NCI-H2227 treated with DMSO at 0.1 percent for 48 hours (cell line): Measurements from ENCODE around the gene SLC39A10.
"Not testable (repeated sequence)": the region's sequence is repeated elsewhere in the genome, so short reads cannot be mapped to it uniquely, and the experiment has no call there.

ENCODE experiments used
- DNase-seq: peaks from one replicate; lab custom pipeline; 2025; lab: John Stamatoyannopoulos, UW

Gene SLC39A10

GRCh38 chr2:195646424-195646823 lies 10.6 kb upstream of the SLC39A10 start:
- DNase-seq: no peak

GRCh38 chr2:195647302-195647701 lies 9.7 kb upstream of the SLC39A10 start:
- DNase-seq: no peak

- DNase-seq: not testable (repeated sequence)
These were observed 8.7 kb upstream of the SLC39A10 start for GRCh38 chr2:195648370-195648769.

- DNase-seq: no peak
These were observed 8.2 kb upstream of the SLC39A10 start for GRCh38 chr2:195648787-195649186.

GRCh38 chr2:195649629-195650190 lies 7.3 kb upstream of the SLC39A10 start:
- DNase-seq: no peak

- DNase-seq: no peak
These were observed 6.0 kb upstream of the SLC39A10 start for GRCh38 chr2:195651046-195651445.

- DNase-seq: no peak
These were observed 4.1 kb upstream of the SLC39A10 start for GRCh38 chr2:195652911-195653310.

- peak; percentile 55 for DNase-seq
These were observed 716 bp upstream of the SLC39A10 start for GRCh38 chr2:195656161-195656858.

GRCh38 chr2:195657634-195658540 lies 861 bp downstream of the SLC39A10 start:
- peak; percentile 89 for DNase-seq

GRCh38 chr2:195658541-195658890 lies 1.5 kb downstream of the SLC39A10 start:
- DNase-seq: no peak

- no peak for DNase-seq
These were observed 2.1 kb downstream of the SLC39A10 start for GRCh38 chr2:195659114-195659513.

GRCh38 chr2:195659982-195660890 lies 3.2 kb downstream of the SLC39A10 start:
- peak; percentile 75 for DNase-seq

GRCh38 chr2:195662138-195662537 lies 5.1 kb downstream of the SLC39A10 start:
- no peak for DNase-seq

GRCh38 chr2:195663007-195663406 lies 6.0 kb downstream of the SLC39A10 start:
- no peak for DNase-seq

GRCh38 chr2:195664528-195664927 lies 7.5 kb downstream of the SLC39A10 start:
- no peak for DNase-seq

- not testable (repeated sequence) for DNase-seq
These were observed 8.1 kb downstream of the SLC39A10 start for GRCh38 chr2:195665153-195665552.

GRCh38 chr2:195666113-195666712 lies 9.2 kb downstream of the SLC39A10 start:
- peak; percentile 38 for DNase-seq

- no peak for DNase-seq
These were observed 10.9 kb downstream of the SLC39A10 start for GRCh38 chr2:195667974-195668373.

- no peak for DNase-seq
These were observed 13.2 kb downstream of the SLC39A10 start for GRCh38 chr2:195670191-195670590.

- no peak for DNase-seq
These were observed 14.5 kb downstream of the SLC39A10 start for GRCh38 chr2:195671563-195671962.

- DNase-seq: no peak
These were observed 15.6 kb downstream of the SLC39A10 start for GRCh38 chr2:195672674-195673073.
